H1 (cell line): ENCODE measurements around the gene THRB. TPM values are rescaled to one million over a fixed set of nuclear protein-coding genes. Genes with fewer than 3 reads are reported as not detected.

Experiments
- CTCF ChIA-PET: fragments of 300-600 bp; sonication (Branson Sonifier 250); formaldehyde crosslinking; loops from one replicate; lab custom pipeline; 2021; ENCODE audit not compliant: partially characterized antibody; lab: Charles Lee
- POLR2A ChIA-PET: fragments of 300-600 bp; sonication (Branson Sonifier 250); formaldehyde crosslinking; loops from one replicate; lab custom pipeline; 2021; ENCODE audit warnings: inconsistent platforms; ENCODE audit not compliant: partially characterized antibody; lab: Charles Lee
- DNase-seq, 2 experiments: peaks; one replicate each; pipeline versions ENCODE4 v3.0.0 to v3.0.0-alpha.2; 2010 to 2022; ENCODE audit warnings: low spot score in 2 of 2, low read depth in 1 of 2, mixed read lengths in 1 of 2
- FAIRE-seq: peaks from 2 replicates; lab custom pipeline; 2011; peaks lifted over from hg19 to GRCh38; lab: Jason Lieb, UNC
- H2AFZ ChIP-seq: 2 replicates; pipeline ENCODE4 v1.8.1; 2012; ENCODE audit warnings: low read length, inconsistent platforms
- H2AK5ac ChIP-seq: 2 replicates; pipeline ENCODE4 v1.6.1; 2013; ENCODE audit warnings: low read depth, low read length
- H2BK120ac ChIP-seq: replicated peaks from 2 replicates; pipeline ENCODE3; 2013; ENCODE audit warnings: low read depth, low read length, inconsistent platforms
- H2BK12ac ChIP-seq: 2 replicates; pipeline ENCODE4 v1.6.1; 2013; ENCODE audit warnings: low read depth, low read length
- H2BK15ac ChIP-seq: 2 replicates; pipeline ENCODE4 v1.6.1; 2013; ENCODE audit warnings: low read length
- H2BK20ac ChIP-seq: 2 replicates; pipeline ENCODE4 v1.6.1; 2013; ENCODE audit warnings: low read length
- H2BK5ac ChIP-seq: 2 replicates; pipeline ENCODE4 v1.6.1; 2013; ENCODE audit warnings: low read depth, low read length
- H3K14ac ChIP-seq: 2 replicates; pipeline ENCODE4 v1.6.1; 2013; ENCODE audit warnings: inconsistent platforms; ENCODE audit not compliant: insufficient read length
- H3K18ac ChIP-seq: 2 replicates; pipeline ENCODE4 v1.6.1; 2013; ENCODE audit warnings: low read length; ENCODE audit errors: extremely low read depth
- H3K23ac ChIP-seq: 2 replicates; pipeline ENCODE4 v1.6.1; 2013; ENCODE audit warnings: inconsistent platforms; ENCODE audit not compliant: insufficient read length
- H3K23me2 ChIP-seq: 2 replicates; pipeline ENCODE4 v1.6.1; 2013; ENCODE audit warnings: low read depth, low read length
- H3K27ac ChIP-seq: 2 replicates; pipeline ENCODE4 v1.6.1; 2011; ENCODE audit warnings: low read depth, low read length, inconsistent platforms
- H3K27me3 ChIP-seq, 4 experiments: replicated peaks in 1 of 4; 1 replicate in 1 of 4; 2 replicates in 3 of 4; pipeline versions ENCODE4 v1.6.1 to v1.8.1; 2011 to 2013; ENCODE audit warnings: low read length in 3 of 4, mild to moderate bottlenecking in 3 of 4, inconsistent platforms in 2 of 4, mixed read lengths in 2 of 4, moderate library complexity in 1 of 4; ENCODE audit not compliant: control insufficient read depth in 3 of 4, insufficient read depth in 3 of 4; ENCODE audit errors: extremely low read depth in 1 of 4
- H3K36me3 ChIP-seq, 4 experiments: 2 replicates each; pipeline versions ENCODE4 v1.6.1 to v1.8.1; 2011 to 2013; ENCODE audit warnings: mild to moderate bottlenecking in 4 of 4, low read length in 3 of 4, moderate library complexity in 2 of 4, control low read depth in 1 of 4, inconsistent platforms in 1 of 4; ENCODE audit not compliant: insufficient read depth in 4 of 4, control insufficient read depth in 2 of 4
- H3K4ac ChIP-seq: replicated peaks from 2 replicates; pipeline ENCODE3; 2013; ENCODE audit warnings: low read length, low read depth, mixed read lengths, inconsistent platforms; ENCODE audit not compliant: insufficient read length
- H3K4me1 ChIP-seq, 4 experiments: replicated peaks in 1 of 4; 1 replicate in 1 of 4; 2 replicates in 3 of 4; pipeline versions ENCODE4 v1.6.1 to v1.8.1; 2011 to 2013; ENCODE audit warnings: low read length in 3 of 4, inconsistent platforms in 2 of 4, mixed read lengths in 1 of 4; ENCODE audit not compliant: insufficient read depth in 4 of 4, control insufficient read depth in 3 of 4
- H3K4me2 ChIP-seq, 2 experiments: 2 replicates each; pipeline versions ENCODE4 v1.6.1 to v1.8.1; 2011 to 2013; ENCODE audit warnings: low read depth in 2 of 2, low read length in 2 of 2, control low read depth in 1 of 2, inconsistent platforms in 1 of 2, mild to moderate bottlenecking in 1 of 2; ENCODE audit not compliant: insufficient read depth in 1 of 2
- H3K4me3 ChIP-seq, 4 experiments: fragments of 200-600, 300-600 bp in 1 of 4; sonication (generic), shearing (Covaris generic), sonication (Bioruptor Twin) in 1 of 4; 2 replicates each; pipeline versions ENCODE4 v1.5.1 to v1.8.1; 2011 to 2016; ENCODE audit warnings: low read length in 4 of 4, low read depth in 3 of 4, control low read depth in 2 of 4, inconsistent platforms in 2 of 4, mild to moderate bottlenecking in 2 of 4, mixed read lengths in 1 of 4, moderate library complexity in 1 of 4; ENCODE audit not compliant: insufficient read depth in 2 of 4; ENCODE audit errors: extremely low read depth in 1 of 4
- H3K56ac ChIP-seq: replicated peaks from 2 replicates; pipeline ENCODE3; 2013; ENCODE audit warnings: low read depth, mild to moderate bottlenecking, mixed read lengths, low read length, inconsistent platforms; ENCODE audit not compliant: insufficient read length
- H3K79me1 ChIP-seq: 2 replicates; pipeline ENCODE4 v1.6.1; 2013; ENCODE audit warnings: low read depth, low read length, control low read depth
- H3K79me2 ChIP-seq, 2 experiments: 2 replicates each; pipeline versions ENCODE4 v1.6.1 to v1.8.1; 2012 to 2013; ENCODE audit warnings: low read length in 2 of 2, mild to moderate bottlenecking in 2 of 2, inconsistent platforms in 1 of 2; ENCODE audit not compliant: insufficient read depth in 2 of 2, control insufficient read depth in 1 of 2
- H3K9ac ChIP-seq, 4 experiments: replicated peaks in 1 of 4; 1 replicate in 1 of 4; 2 replicates in 3 of 4; pipeline versions ENCODE4 v1.6.1 to v1.8.1; 2011 to 2013; ENCODE audit warnings: low read depth in 3 of 4, low read length in 3 of 4, control low read depth in 2 of 4, mild to moderate bottlenecking in 2 of 4, moderate library complexity in 2 of 4, inconsistent platforms in 1 of 4; ENCODE audit errors: extremely low read depth in 1 of 4
- H3K9me3 ChIP-seq, 2 experiments: 2 replicates each; pipeline versions ENCODE4 v1.6.1 to v1.8.1; 2012 to 2013; ENCODE audit warnings: mild to moderate bottlenecking in 2 of 2, moderate library complexity in 2 of 2, control low read depth in 1 of 2, inconsistent platforms in 1 of 2, low read depth in 1 of 2, low read length in 1 of 2, mixed read lengths in 1 of 2; ENCODE audit not compliant: insufficient read depth in 2 of 2
- H4K20me1 ChIP-seq, 2 experiments: replicated peaks in 1 of 2; 2 replicates each; pipeline versions ENCODE3 to v1.8.1; 2011 to 2013; ENCODE audit warnings: inconsistent platforms in 2 of 2, low read length in 2 of 2, mild to moderate bottlenecking in 1 of 2; ENCODE audit not compliant: insufficient read depth in 2 of 2, control insufficient read depth in 1 of 2
- H4K5ac ChIP-seq: 2 replicates; pipeline ENCODE4 v1.6.1; 2013; ENCODE audit warnings: low read length, low read depth, mixed read lengths, inconsistent platforms; ENCODE audit not compliant: insufficient read length
- H4K8ac ChIP-seq: 2 replicates; pipeline ENCODE4 v1.8.0; 2013; ENCODE audit warnings: mild to moderate bottlenecking, moderate library complexity, low read length, inconsistent platforms; ENCODE audit not compliant: insufficient read depth; ENCODE audit errors: extremely low read depth
- H4K91ac ChIP-seq: replicated peaks from 2 replicates; pipeline ENCODE3; 2013; ENCODE audit warnings: low read length, mixed read lengths, inconsistent platforms; ENCODE audit not compliant: insufficient read length
- EGR1 ChIP-seq: IDR thresholded peaks from 2 replicates; pipeline ENCODE4 v1.6.1; 2011; ENCODE audit warnings: low read depth, low read length, borderline replicate concordance
- MAFK ChIP-seq: IDR thresholded peaks from 2 replicates; pipeline ENCODE4 v1.6.1; 2012; ENCODE audit warnings: low read depth, mild to moderate bottlenecking, improper control_type of control experiment, low read length
- SP2 ChIP-seq: IDR thresholded peaks from 2 replicates; pipeline ENCODE4 v1.6.1; 2012; ENCODE audit warnings: mild to moderate bottlenecking, low read length, inconsistent platforms
- USF2 ChIP-seq: IDR thresholded peaks from 2 replicates; pipeline ENCODE4 v1.6.1; 2011; ENCODE audit warnings: low read length, improper control_type of control experiment
- WGBS, 2 experiments: shearing (Covaris generic) in 1 of 2; methylation state at CpG; one replicate each; pipeline versions ENCODE4 v1.1.6 to v1.1.7; 2013 to 2015; ENCODE audit warnings: low lambda C conversion rate in 2 of 2, mixed read lengths in 2 of 2, inconsistent platforms in 1 of 2, low coverage in 1 of 2, missing lambda C conversion rate in 1 of 2; ENCODE audit not compliant: insufficient replicate concordance in 2 of 2, insufficient coverage in 1 of 2, insufficient read length in 1 of 2; ENCODE audit errors: extremely low coverage in 1 of 2, missing lambda C conversion rate in 1 of 2; 5-methylcytosine and 5-hydroxymethylcytosine counted together
- polyA plus RNA-seq, 7 experiments: library from polyadenylated mRNA; depleted of rRNA in 3 of 7; stranded (reverse) in 5 of 7; unstranded in 2 of 7; fragments of >200 nt in 5 of 7; fragments of 200-250 nt in 2 of 7; gene quantifications; 1 replicate in 5 of 7; 2 replicates in 1 of 7; 4 replicates in 1 of 7; pipeline versions ENCODE4 v1.2.1 to v1.2.3, GENCODE V29; 2011 to 2013; ENCODE audit warnings: missing spikeins in 2 of 7, mixed read lengths in 2 of 7
- total RNA-seq: library from RNA; stranded (reverse); fragmentation: NEBNext Ultra II Directional; extraction: Animal tissue kit (Norgen Biotek cat#: 25700); gene quantifications from 2 replicates; pipeline ENCODE4 v1.2.1, GENCODE V29; 2021

The THRB gene
- total and polyA plus RNA-seq, 2 of the 8 experiments (the other 6 are each of a cell fraction or from before 2014, with no cell fraction given), result 0.98 to 3.9 TPM

DNA sequence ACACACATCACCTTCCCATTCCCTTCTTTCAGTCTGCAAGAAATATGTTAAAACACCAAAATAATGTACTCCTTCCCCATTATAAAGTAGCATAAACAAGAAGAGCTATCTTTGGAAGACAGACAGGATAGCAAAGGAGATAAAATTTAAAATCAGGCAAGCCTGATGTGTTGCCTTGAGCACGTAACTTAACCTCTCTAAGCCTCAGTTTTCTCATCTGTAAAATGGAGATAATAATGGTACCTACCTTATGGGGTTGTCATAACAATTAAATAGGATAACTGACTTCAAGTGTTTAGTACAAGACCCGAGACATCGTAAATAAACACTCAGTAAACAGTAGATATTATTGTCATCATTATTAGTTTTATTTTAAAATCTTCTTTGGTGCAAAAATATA lies 407.2 kb downstream of the THRB start:
- H3K4me1 ChIP-seq, result no peaks in the 10 kb centered on the region
- H3K4ac ChIP-seq, result no peak overlapping the region
- no peak overlapping the region for H2BK20ac ChIP-seq
- H3K79me1 ChIP-seq, result no peaks in the 10 kb centered on the region
- no peak overlapping the region for H2BK120ac ChIP-seq
- no peak overlapping the region for H4K8ac ChIP-seq
- no peak overlapping the region for H2AFZ ChIP-seq
- FAIRE-seq, result no peak
- no peaks in the 10 kb centered on the region for H3K27me3 ChIP-seq
- H2AK5ac ChIP-seq, result no peak overlapping the region
- no peaks in the 10 kb centered on the region for H3K36me3 ChIP-seq
- H4K5ac ChIP-seq, result no peak overlapping the region
- H3K18ac ChIP-seq, result no peak overlapping the region
- POLR2A ChIA-PET, result interaction anchor here (1.6 kb wide), 1 partner anchor 171 kb away, joined by 3 read pairs; the partner anchor contains the start of genes NKIRAS1 and RPL15
- H3K23ac ChIP-seq, result no peak overlapping the region
- DNase-seq, result no peak
- H3K4me3 ChIP-seq, result no peak overlapping the region
- H4K91ac ChIP-seq, result no peak overlapping the region
- H3K4me2 ChIP-seq, result no peak overlapping the region
- no peak overlapping the region for H3K56ac ChIP-seq
- H2BK12ac ChIP-seq, result no peak overlapping the region
- no peaks in the 10 kb centered on the region for H4K20me1 ChIP-seq
- H2BK5ac ChIP-seq, result no peak overlapping the region
- H3K27ac ChIP-seq, result no peak overlapping the region
- no peak overlapping the region for H3K14ac ChIP-seq
- H3K9ac ChIP-seq, result no peak overlapping the region
- 97% methylated on average over 3 of the region's 3 CpGs; no CpG with 5 or more reads in 1 of the 2 experiments for WGBS, 2 experiments
- CTCF ChIA-PET, result interaction anchor here (0.7 to 2.6 kb wide), 18 partner anchors 13 to 597 kb away, joined by 3 to 10 read pairs (median 4); no protein-coding TSS in a partner anchor
- no peaks in the 10 kb centered on the region for H3K9me3 ChIP-seq
- no peak overlapping the region for H2BK15ac ChIP-seq
- no peaks in the 10 kb centered on the region; the same call in 1 of the 2 replicates for H3K23me2 ChIP-seq
- H3K79me2 ChIP-seq, result no peaks in the 10 kb centered on the region
- TF ChIP-seq EGR1 (no peak), USF2 (no peak), MAFK (no peak), SP2 (no peak)
